CD4-positive, alpha-beta T cell treated with Interleukin-15 for 1 hour (primary cell): Measurements from ENCODE around the gene UBAC2.
"Not testable (repeated sequence)": the region's sequence is repeated elsewhere in the genome, so short reads cannot be mapped to it uniquely, and the experiment has no call there.

Source experiments
- DNase-seq: peaks from one replicate; pipeline ENCODE4 v3.0.0-alpha.2; 2020

Gene UBAC2

DNA sequence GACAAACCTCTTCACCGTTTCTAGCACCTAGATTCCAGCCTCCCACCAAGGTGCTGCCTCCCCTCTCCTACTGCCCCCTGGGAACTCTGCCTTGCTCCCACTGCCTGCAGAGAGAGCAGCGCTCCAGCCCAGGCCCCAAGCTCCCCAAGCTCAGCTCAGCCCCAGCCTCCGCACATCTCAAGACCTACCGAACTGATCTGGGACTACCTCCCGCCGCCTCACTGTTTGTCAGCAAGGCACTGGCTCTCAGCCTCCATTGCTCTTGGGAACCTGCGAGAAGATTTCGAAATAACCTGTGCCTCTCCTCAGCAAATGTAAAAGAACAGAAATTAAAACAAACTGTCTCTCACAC lies 198.9 kb downstream of the UBAC2 start:
- DNase-seq: no peak

DNA sequence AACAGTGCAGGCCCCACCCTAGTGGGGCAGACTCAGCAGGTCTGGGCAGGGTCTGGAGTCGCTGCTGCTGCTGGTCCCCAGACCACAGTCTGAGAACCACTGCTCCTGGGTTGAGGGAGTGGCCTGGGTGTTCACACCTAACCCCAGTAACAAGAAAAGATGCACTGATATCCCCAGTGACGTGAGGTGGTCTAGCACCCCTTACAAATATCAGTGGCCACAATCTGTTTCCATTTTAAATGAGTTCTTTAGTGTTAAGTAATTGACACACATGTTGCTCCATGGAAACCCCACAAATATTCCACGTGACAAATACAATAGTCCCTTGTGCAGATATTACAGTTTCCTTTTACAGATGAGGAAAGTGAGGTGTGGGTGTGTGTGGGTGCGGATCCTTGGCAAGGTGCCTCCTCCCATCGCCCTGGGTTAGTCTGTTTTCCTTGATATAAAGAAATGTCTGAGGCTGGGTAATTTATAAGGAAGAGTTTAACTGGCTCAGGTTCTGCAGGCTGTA lies 202.9 kb downstream of the UBAC2 start:
- DNase-seq: peak; percentile 54

- DNase-seq: no peak
Measured at GRCh38 chr13:99404005-99404755, 203.5 kb downstream of the UBAC2 start.

GRCh38 chr13:99405966-99406365 lies 205.3 kb downstream of the UBAC2 start:
- no peak for DNase-seq

GRCh38 chr13:99406799-99407201 lies 206.1 kb downstream of the UBAC2 start:
- no peak for DNase-seq

DNA sequence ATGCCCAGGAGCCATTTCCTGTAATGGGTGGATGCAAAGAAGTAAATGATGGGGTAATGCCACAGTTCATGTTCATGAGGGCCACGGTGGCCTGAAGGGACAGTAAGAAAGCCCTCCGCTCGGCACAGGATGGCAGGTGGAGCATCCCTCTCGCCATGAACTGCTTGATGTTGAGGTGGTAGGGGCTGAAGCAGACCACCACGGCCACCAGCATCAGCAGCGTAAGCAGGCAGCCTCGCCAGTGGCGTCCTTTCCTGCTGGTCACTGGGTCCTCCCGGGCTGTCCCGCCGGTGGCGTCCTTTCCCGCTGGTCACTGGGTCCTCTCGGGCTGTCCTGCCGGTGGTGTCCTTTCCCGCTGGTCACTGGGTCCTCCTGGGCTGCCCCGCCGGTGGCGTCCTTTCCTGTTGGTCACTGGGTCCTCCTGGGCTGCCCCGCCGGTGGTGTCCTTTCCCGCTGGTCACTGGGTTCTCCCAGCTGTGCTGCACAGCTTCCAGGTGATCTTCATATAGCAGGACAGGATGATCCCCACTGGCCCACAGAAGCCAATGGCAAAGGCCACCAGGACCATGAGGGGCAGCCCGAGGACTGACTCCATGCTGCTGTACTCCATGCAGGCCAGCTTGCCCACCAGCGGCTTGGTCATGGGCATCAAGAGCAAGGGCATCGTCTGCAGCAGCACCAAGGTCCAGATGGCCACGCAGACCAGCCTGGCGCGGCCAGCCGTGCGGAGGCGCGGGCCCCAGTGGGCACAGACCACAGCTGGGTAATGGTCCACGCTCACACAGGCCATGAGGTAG lies 207.4 kb downstream of the UBAC2 start:
- DNase-seq: no peak

DNA sequence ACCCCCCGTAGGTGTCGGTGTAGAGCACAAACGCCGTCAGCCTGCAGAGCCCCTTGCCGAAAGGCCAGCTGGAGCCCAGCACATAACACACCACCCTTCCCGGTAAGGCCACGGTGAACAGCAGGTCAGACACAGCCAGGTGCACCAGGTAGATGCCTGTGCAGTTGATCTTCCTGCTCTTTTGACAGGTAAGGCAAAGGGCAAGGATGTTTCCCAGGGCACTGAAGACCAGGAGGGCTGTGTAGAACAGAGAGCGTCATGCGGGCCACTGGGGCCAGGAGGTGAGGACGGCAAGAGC lies 208.0 kb downstream of the UBAC2 start:
- DNase-seq: no peak

- DNase-seq: not testable (repeated sequence)
Measured at GRCh38 chr13:99409461-99410083, 208.9 kb downstream of the UBAC2 start.

GRCh38 chr13:99410646-99411475 lies 210.2 kb downstream of the UBAC2 start:
- not testable (repeated sequence) for DNase-seq

DNA sequence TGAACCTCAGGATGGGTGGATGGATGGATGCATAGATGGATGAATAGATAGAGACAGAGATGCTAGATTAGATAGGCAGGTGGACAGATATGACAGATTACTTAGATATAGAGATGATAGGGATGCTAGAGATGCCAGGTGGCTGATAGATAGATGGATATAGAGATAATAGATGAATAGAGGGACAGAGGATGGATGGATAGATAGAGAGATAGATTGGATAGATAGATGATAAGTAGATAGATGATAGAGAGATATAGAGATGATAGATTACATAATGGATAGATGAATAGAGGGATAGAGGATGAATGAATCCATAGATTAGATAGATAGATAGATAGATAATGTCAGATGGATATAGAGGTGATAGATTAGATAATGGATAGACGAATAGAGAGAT lies 212.2 kb downstream of the UBAC2 start:
- no peak for DNase-seq

DNA sequence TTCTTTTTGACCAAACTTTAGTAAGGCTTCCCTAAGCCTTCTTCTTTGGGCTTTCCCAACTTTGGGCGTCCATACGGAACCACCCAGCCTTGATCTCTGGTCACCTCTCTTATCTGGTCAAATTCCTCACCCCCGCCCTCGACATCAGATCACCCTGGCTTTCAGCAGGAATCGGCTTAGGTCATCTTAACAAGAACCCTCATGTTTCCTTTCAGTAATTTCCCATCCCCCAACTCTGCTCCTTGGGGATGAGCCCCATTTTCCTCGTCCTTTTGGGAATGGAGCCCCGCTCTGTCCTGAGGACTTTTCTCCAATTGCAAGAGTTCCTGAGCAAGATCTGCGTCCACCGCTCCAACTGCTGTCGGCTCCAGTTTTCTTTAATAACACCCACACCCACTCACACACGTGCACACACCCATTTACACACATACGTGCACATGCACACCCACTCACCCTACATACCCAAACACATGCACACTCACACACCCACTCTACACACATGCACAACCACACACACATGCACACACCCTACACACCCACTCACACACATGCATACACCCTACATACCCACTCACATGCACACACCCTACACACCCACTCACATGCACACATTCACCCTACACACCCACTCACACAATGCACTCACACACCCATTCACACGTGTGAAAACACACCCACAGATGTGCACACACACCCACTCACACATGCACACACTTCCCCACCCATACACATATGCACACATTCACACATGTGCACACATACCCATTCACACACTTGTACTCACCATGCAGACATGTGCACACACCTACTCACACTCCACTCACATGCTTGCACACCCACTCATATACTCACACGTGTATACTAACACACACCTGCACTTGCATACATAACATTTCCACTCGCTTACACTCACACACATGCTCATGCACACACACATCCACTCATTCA lies 213.7 kb downstream of the UBAC2 start:
- DNase-seq: no peak

DNA sequence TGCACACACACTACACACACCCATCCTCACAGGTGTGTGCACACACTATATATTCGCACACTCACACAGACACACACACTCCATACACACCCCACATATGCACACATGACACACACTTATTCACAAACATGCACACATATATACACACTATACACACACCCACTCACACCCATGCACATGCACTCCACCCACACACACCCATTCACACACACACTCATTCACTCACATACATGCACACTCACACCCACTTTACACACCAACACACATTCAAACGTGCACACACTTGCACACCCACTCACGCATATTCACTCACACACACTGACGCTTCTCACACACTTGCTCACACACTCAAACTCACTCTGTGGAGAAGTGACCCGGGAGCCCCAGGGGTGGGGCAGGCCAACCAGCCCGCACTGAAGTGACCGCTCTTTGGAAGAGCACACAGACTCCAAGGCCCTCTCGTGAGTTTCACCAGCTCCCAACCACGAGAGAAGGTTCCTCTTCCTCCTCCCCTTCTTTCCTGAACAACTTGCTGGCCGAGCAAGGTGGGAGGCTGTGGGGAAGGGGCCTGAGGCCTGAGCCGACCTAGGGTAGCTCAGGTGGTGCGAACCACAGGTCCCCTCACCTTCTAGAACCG lies 214.5 kb downstream of the UBAC2 start:
- DNase-seq: no peak

GRCh38 chr13:99415851-99416331 lies 215.2 kb downstream of the UBAC2 start:
- DNase-seq: peak; percentile 56

DNA sequence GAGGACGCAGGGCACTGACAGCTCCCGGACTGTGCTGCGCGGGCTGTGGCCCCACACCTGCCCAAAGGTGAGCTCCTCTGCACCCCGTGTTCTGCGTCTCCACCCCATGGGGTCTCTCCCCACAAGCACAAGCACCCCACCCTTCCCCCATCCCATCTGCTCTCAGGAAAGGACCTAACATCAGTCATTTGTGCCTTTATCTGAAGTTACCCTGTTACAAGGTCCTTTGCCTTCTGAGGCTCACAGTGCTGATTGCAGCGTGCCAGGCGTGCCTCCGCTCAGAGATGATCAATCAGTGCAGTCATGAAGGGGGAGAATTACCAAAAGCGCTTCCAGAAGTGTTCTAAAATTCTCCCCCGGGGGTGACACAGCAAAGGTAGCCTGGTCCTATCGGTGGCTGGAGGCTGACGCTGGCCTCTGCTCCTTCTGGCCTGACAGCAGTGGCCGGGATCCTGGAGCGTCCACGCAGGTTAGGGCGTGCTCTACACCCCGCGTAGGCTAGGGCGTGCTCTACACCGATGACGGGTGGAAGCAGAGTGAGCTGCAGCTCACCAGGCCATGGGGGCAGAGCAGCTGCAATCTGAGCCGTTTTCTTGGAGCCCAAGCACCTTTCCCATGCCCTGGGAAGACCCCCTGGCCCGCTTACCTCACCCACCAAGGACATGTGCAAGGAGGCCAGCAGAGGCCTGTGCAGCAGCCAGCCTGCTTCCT lies 215.9 kb downstream of the UBAC2 start:
- no peak for DNase-seq

DNA sequence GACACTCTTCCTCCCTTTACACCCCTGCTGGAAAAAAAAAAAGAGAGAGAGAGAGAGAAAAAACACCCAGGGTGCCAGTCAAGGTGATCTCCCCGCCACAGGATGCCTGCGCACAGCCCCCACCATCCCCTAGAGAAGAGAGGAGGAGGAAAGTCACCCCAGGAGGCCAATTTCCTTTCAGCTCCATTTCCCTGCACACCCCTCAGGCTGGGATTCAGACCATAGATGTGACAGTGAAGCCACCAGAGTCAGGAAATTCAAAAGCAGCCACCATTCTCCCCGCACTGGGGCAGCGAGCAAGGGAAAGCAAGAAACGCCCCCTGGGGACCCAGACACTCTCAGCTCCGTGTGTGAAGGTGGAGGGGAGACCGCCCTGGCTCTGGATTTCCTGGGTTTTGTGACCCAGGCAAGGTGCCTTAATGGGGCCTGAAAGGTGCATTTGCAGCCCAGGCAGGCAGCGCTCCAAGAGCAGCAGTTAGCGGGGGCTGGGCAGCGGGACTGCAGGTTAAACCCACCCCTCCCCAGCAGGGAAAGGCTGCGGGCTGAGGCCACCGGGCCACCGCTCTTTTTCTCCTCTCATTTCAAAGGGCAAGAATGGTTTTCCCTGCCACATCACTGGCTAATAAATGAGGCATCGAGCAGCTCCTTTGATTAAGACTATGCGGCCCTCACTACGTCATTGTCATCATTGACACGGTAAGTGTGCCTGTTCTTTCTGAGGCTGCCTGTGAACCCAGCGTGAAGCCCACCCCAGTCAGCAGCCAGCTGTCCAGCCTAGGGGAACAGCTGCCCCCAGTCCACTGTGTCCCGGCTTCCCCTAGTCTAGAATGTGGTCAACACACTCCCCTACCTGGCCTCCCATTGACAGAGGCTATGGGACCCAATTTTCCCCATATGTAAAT lies 216.8 kb downstream of the UBAC2 start:
- DNase-seq: no peak

- no peak for DNase-seq
Measured at GRCh38 chr13:99418103-99418842, 217.6 kb downstream of the UBAC2 start.

DNA sequence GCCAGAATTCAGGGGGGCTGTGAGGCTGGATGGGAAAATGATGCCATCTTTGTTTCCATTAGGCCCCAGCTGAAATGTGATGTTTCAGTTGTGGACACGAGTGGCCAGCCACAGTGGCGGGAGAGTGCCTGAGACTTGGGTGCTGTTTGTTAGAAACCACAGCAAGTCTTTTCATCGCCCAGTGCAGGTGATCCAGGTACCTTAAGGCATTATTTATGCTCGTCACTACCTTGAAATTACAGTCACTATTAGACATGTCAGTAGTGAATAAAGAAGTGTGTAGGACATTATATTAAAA lies 218.1 kb downstream of the UBAC2 start:
- no peak for DNase-seq

DNA sequence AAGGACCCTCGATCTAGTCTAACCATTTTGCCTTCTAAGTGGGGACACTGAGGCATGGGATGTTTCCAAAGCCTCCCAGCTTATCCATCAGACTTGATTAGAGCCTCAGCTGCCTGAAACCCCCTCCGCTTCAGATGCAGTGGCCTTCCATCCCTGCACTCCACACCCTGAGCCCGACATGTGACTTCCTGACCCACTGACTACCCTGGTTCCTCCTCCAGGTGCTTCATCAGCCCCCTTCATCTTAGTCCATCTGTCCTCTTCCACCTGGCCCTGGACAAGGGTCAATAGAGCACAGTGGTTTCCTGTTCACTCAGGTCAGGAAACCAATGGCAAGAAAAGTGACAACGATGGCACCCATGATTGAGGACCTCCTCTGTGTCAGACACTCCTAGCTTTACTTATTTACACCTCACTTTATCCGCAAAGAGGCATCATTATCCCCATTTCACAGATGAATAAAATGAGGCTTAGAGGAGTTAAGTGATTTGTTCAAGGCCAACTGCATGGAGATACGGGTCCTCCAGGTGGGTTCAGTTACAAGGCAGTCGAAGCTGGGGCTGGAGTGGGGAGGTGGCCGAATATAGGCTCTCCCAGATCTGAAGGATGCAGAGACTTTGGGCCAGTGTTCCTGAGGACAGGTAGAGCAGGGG lies 219.1 kb downstream of the UBAC2 start:
- DNase-seq: no peak
